Activated T-helper 17 cell treated with anti-CD3 and anti-CD28 coated beads, Interleukin-2, amount 50 U/mL, for 72 hours (primary cell): ENCODE data around the gene ACAP3. TPM values are rescaled to one million over a fixed set of nuclear protein-coding genes. Genes with fewer than 3 reads are reported as not detected.
"Not testable (repeated sequence)": the region's sequence is repeated elsewhere in the genome, so short reads cannot be mapped to it uniquely, and the experiment has no call there.

Experiments
- ATAC-seq: fragments of 150-1000 bp; cut with Tn5 transposase; replicated peaks from 2 replicates; pipeline ENCODE4 v1.10.0; 2021; ENCODE audit warnings: mild to moderate bottlenecking, moderate library complexity
- H3K27ac Mint-ChIP-seq: one replicate; pipeline ENCODE4 v1.8.0; 2022; ENCODE audit warnings: mixed read lengths
- H3K27me3 Mint-ChIP-seq: one replicate; pipeline ENCODE4 v1.8.0; 2022; ENCODE audit warnings: mixed read lengths
- H3K36me3 Mint-ChIP-seq: one replicate; pipeline ENCODE4 v1.8.0; 2022; ENCODE audit warnings: low read depth, mild to moderate bottlenecking, mixed read lengths
- H3K4me1 Mint-ChIP-seq: one replicate; pipeline ENCODE4 v1.8.0; 2022; ENCODE audit warnings: mixed read lengths
- H3K4me3 Mint-ChIP-seq: one replicate; pipeline ENCODE4 v1.8.0; 2022; ENCODE audit warnings: mild to moderate bottlenecking, mixed read lengths
- H3K9me3 Mint-ChIP-seq: one replicate; pipeline ENCODE4 v1.8.0; 2022; ENCODE audit warnings: mixed read lengths
- total RNA-seq, 2 donors: library from RNA; stranded (reverse); gene quantifications; one replicate each; pipeline ENCODE4 v1.2.3, GENCODE V29; 2022

ACAP3 gene
- total RNA-seq, 2 donors from 2014 or later = 41.4 to 43.3 TPM

GRCh38 chr1:1317420-1317819 is 9.7 kb upstream of the ACAP3 start:
- H3K9me3 Mint-ChIP-seq = no peaks in the 10 kb centered on the region
- H3K4me3 Mint-ChIP-seq = no peak overlapping the region
- ATAC-seq = no peak
- H3K4me1 Mint-ChIP-seq = peaks cover 5% of the 10 kb centered on the region
- H3K27ac Mint-ChIP-seq = no peak overlapping the region
- H3K27me3 Mint-ChIP-seq = no peaks in the 10 kb centered on the region
- peaks cover 67% of the 10 kb centered on the region for H3K36me3 Mint-ChIP-seq

- H3K4me3 Mint-ChIP-seq, H3K27me3 Mint-ChIP-seq, H3K4me1 Mint-ChIP-seq, H3K27ac Mint-ChIP-seq, ATAC-seq, H3K9me3 Mint-ChIP-seq: not testable (repeated sequence)
- peaks cover 72% of the 10 kb centered on the region for H3K36me3 Mint-ChIP-seq
Observed at GRCh38 chr1:1316199-1316598, 8.5 kb upstream of the ACAP3 start.

- no peaks in the 10 kb centered on the region for H3K9me3 Mint-ChIP-seq
- H3K27me3 Mint-ChIP-seq = no peaks in the 10 kb centered on the region
- peaks cover 74% of the 10 kb centered on the region for H3K36me3 Mint-ChIP-seq
- H3K4me1 Mint-ChIP-seq = no peaks in the 10 kb centered on the region
- H3K4me3 Mint-ChIP-seq = no peak overlapping the region
- no peak for ATAC-seq
- no peak overlapping the region for H3K27ac Mint-ChIP-seq
Observed at GRCh38 chr1:1315435-1315954, 7.8 kb upstream of the ACAP3 start.

- Mint-ChIP-seq H3K27ac (peak overlapping the region; percentile 58), H3K36me3 (peaks cover 70% of the 10 kb centered on the region), H3K4me1 (no peaks in the 10 kb centered on the region), H3K4me3 (no peak overlapping the region), H3K9me3 (no peaks in the 10 kb centered on the region), H3K27me3 (no peaks in the 10 kb centered on the region)
- ATAC-seq = no peak
Observed at GRCh38 chr1:1314678-1315335, 7.1 kb upstream of the ACAP3 start.

- Mint-ChIP-seq H3K36me3 (peaks cover 64% of the 10 kb centered on the region), H3K4me3 (no peak overlapping the region), H3K27me3 (no peaks in the 10 kb centered on the region), H3K4me1 (no peaks in the 10 kb centered on the region), H3K27ac (no peak overlapping the region), H3K9me3 (no peaks in the 10 kb centered on the region)
- ATAC-seq = no peak
Observed at GRCh38 chr1:1314237-1314586, 6.5 kb upstream of the ACAP3 start.

GRCh38 chr1:1313500-1314236 is 5.9 kb upstream of the ACAP3 start:
- Mint-ChIP-seq H3K4me3 (no peak overlapping the region), H3K9me3 (no peaks in the 10 kb centered on the region), H3K4me1 (no peaks in the 10 kb centered on the region), H3K36me3 (peaks cover 58% of the 10 kb centered on the region), H3K27ac (no peak overlapping the region), H3K27me3 (no peaks in the 10 kb centered on the region)
- no peak for ATAC-seq

- H3K9me3 Mint-ChIP-seq = no peaks in the 10 kb centered on the region
- H3K36me3 Mint-ChIP-seq = peaks cover 49% of the 10 kb centered on the region
- no peaks in the 10 kb centered on the region for H3K4me1 Mint-ChIP-seq
- no peaks in the 10 kb centered on the region for H3K27me3 Mint-ChIP-seq
- no peak for ATAC-seq
- H3K4me3 Mint-ChIP-seq = no peak overlapping the region
- H3K27ac Mint-ChIP-seq = no peak overlapping the region
Observed at GRCh38 chr1:1312450-1313314, 5.0 kb upstream of the ACAP3 start.

- Mint-ChIP-seq H3K27me3 (no peaks in the 10 kb centered on the region), H3K36me3 (peaks cover 38% of the 10 kb centered on the region), H3K27ac (no peak overlapping the region), H3K4me1 (no peaks in the 10 kb centered on the region), H3K9me3 (no peaks in the 10 kb centered on the region), H3K4me3 (peak overlapping the region; percentile 69)
- ATAC-seq = no peak
Observed at GRCh38 chr1:1311107-1312104, 3.7 kb upstream of the ACAP3 start.

- H3K4me1 Mint-ChIP-seq = no peaks in the 10 kb centered on the region
- no peaks in the 10 kb centered on the region for H3K27me3 Mint-ChIP-seq
- H3K9me3 Mint-ChIP-seq = no peaks in the 10 kb centered on the region
- peak overlapping the region; percentile 69 for H3K4me3 Mint-ChIP-seq
- peaks cover 31% of the 10 kb centered on the region for H3K36me3 Mint-ChIP-seq
- H3K27ac Mint-ChIP-seq = no peak overlapping the region
- no peak for ATAC-seq
Observed at GRCh38 chr1:1310476-1311053, 2.8 kb upstream of the ACAP3 start.

- Mint-ChIP-seq H3K27me3 (no peaks in the 10 kb centered on the region), H3K27ac (no peak overlapping the region)
- ATAC-seq = no peak
Observed at GRCh38 chr1:1310109-1310385, 2.3 kb upstream of the ACAP3 start.

GRCh38 chr1:1309251-1310108 is 1.8 kb upstream of the ACAP3 start:
- H3K9me3 Mint-ChIP-seq = no peaks in the 10 kb centered on the region
- H3K4me3 Mint-ChIP-seq = peak overlapping the region; percentile 69
- no peak for ATAC-seq
- H3K27me3 Mint-ChIP-seq = no peaks in the 10 kb centered on the region
- no peak overlapping the region for H3K27ac Mint-ChIP-seq
- H3K4me1 Mint-ChIP-seq = no peaks in the 10 kb centered on the region
- peaks cover 22% of the 10 kb centered on the region for H3K36me3 Mint-ChIP-seq

More at GRCh38 chr1:1310109-1310385, 2.3 kb upstream of the ACAP3 start:
- Mint-ChIP-seq H3K4me3 (peak overlapping the region; percentile 69), H3K36me3 (peaks cover 26% of the 10 kb centered on the region), H3K9me3 (no peaks in the 10 kb centered on the region), H3K4me1 (no peaks in the 10 kb centered on the region)

GRCh38 chr1:1308756-1309250 is 1.1 kb upstream of the ACAP3 start:
- no peak for ATAC-seq
- H3K36me3 Mint-ChIP-seq = peaks cover 20% of the 10 kb centered on the region
- H3K27me3 Mint-ChIP-seq = no peaks in the 10 kb centered on the region
- H3K4me1 Mint-ChIP-seq = no peaks in the 10 kb centered on the region
- no peak overlapping the region for H3K27ac Mint-ChIP-seq
- H3K4me3 Mint-ChIP-seq = peak overlapping the region; percentile 69
- H3K9me3 Mint-ChIP-seq = no peaks in the 10 kb centered on the region
